ENCODE results near the gene CERS6. TPM values are rescaled to one million over a fixed set of nuclear protein-coding genes. Genes with fewer than 3 reads are reported as not detected.

CERS6 gene
- total and polyA plus RNA-seq, 2 donors from 2014 or later, result 9.4 to 18.8 TPM

GRCh38 chr2:168673265-168674189, 217.5 kb downstream of the CERS6 start:
- TF ChIP-seq CTCF (IDR thresholded peaks at IDR 0.05; ENCODE audit: borderline replicate concordance, extremely low read depth, insufficient read depth), result no peak
- Histone ChIP-seq H3K4me3 (ENCODE audit: low read length in 3 of 3) (no peak overlapping the region), H3K9me3 (ENCODE audit: control insufficient read depth in 2 of 3, insufficient read depth in 1 of 3, low read length in 3 of 3) (no peaks in the 10 kb centered on the region), H3K9ac (ENCODE audit: low read length in 3 of 3) (no peak overlapping the region), H3K4me1 (ENCODE audit: control insufficient read depth in 2 of 3, insufficient read depth in 2 of 3, low read depth in 1 of 3, low read length in 3 of 3) (no peaks in the 10 kb centered on the region), H3K27me3 (ENCODE audit: control insufficient read depth, insufficient read depth, low read length) (no peaks in the 10 kb centered on the region), H3K36me3 (ENCODE audit: control insufficient read depth in 2 of 3, insufficient read depth in 3 of 3, low read length in 3 of 3) (no peaks in the 10 kb centered on the region), H3K27ac (ENCODE audit: low read depth in 2 of 2, low read length in 2 of 2) (no peak overlapping the region)
- intact Hi-C loops (cut with DNase I), result no loop called here
- no peak for FAIRE-seq
- DNase-seq, result no peak

GRCh38 chr2:168678153-168678853, 222.2 kb downstream of the CERS6 start:
- Histone ChIP-seq H3K9ac (ENCODE audit: low read length in 3 of 3) (no peak overlapping the region), H3K36me3 (ENCODE audit: control insufficient read depth in 2 of 3, insufficient read depth in 3 of 3, low read length in 3 of 3) (no peaks in the 10 kb centered on the region), H3K4me1 (ENCODE audit: control insufficient read depth in 2 of 3, insufficient read depth in 2 of 3, low read depth in 1 of 3, low read length in 3 of 3) (no peaks in the 10 kb centered on the region), H3K27me3 (ENCODE audit: control insufficient read depth, insufficient read depth, low read length) (no peaks in the 10 kb centered on the region), H3K27ac (ENCODE audit: low read depth in 2 of 2, low read length in 2 of 2) (no peak overlapping the region), H3K4me3 (ENCODE audit: low read length in 3 of 3) (no peak overlapping the region), H3K9me3 (ENCODE audit: control insufficient read depth in 2 of 3, insufficient read depth in 1 of 3, low read length in 3 of 3) (no peaks in the 10 kb centered on the region)
- intact Hi-C loops (cut with DNase I), result no loop called here
- DNase-seq (no peak), FAIRE-seq (no peak)
- no peak for TF ChIP-seq CTCF (IDR thresholded peaks at IDR 0.05; ENCODE audit: borderline replicate concordance, extremely low read depth, insufficient read depth)

- Histone ChIP-seq H3K9ac (ENCODE audit: low read length in 3 of 3) (no peak overlapping the region), H3K4me3 (ENCODE audit: low read length in 3 of 3) (no peak overlapping the region), H3K4me1 (ENCODE audit: control insufficient read depth in 2 of 3, insufficient read depth in 2 of 3, low read depth in 1 of 3, low read length in 3 of 3) (no peaks in the 10 kb centered on the region), H3K27me3 (ENCODE audit: control insufficient read depth, insufficient read depth, low read length) (no peaks in the 10 kb centered on the region), H3K9me3 (ENCODE audit: control insufficient read depth in 2 of 3, insufficient read depth in 1 of 3, low read length in 3 of 3) (no peaks in the 10 kb centered on the region), H3K27ac (ENCODE audit: low read depth in 2 of 2, low read length in 2 of 2) (no peak overlapping the region), H3K36me3 (ENCODE audit: control insufficient read depth in 2 of 3, insufficient read depth in 3 of 3, low read length in 3 of 3) (no peaks in the 10 kb centered on the region)
- intact Hi-C loops (cut with DNase I), result no loop called here
- DNase-seq (no peak), FAIRE-seq (no peak)
- TF ChIP-seq CTCF (IDR thresholded peaks at IDR 0.05; ENCODE audit: borderline replicate concordance, extremely low read depth, insufficient read depth), result no peak
Observed at GRCh38 chr2:168679081-168679480, 223.0 kb downstream of the CERS6 start.

All from kidney (tissue), 14 donors.